Measurements from ENCODE around the gene CERK. TPM values are rescaled to one million over a fixed set of nuclear protein-coding genes. Genes with fewer than 3 reads are reported as not detected.

The CERK gene
- total RNA-seq, 1 experiment from 2014 or later: 24.9 TPM

DNA sequence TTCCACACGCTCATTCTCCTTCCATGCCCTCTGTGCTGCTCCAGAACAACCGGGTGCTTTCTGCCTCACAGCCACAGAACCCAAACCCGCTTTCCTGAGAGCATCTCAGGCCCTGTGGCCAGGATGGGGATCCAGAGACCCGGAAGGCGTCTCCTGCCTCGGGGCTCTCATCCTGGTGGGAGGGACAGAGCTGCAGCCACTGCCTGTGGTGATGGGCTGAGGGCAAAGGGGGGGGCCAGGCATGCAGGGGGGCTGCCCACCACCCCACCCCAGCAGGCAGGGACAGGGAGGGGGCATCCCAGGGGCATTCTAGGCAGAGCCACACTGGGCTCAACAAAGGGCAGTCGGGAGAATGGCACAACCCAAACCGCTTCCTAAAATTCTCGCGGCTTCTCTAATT lies 41.4 kb downstream of the CERK start:
- no peak for DNase-seq
- Histone ChIP-seq H2AFZ (no peak overlapping the region), H3K4me2 (no peak overlapping the region), H3K9me2 (ENCODE audit: insufficient read depth) (no peaks in the 10 kb centered on the region), H3K9me3 (ENCODE audit: insufficient read depth, low read depth) (no peaks in the 10 kb centered on the region), H3K36me3 (ENCODE audit: low read depth) (no peaks in the 10 kb centered on the region), H3F3A (ENCODE audit: insufficient read depth, low read depth) (peaks cover 8% of the 10 kb centered on the region; the same call in 1 of the 2 replicates), H4K20me1 (ENCODE audit: insufficient read depth) (no peaks in the 10 kb centered on the region), H3K27me3 (ENCODE audit: insufficient read depth, low read depth) (no peaks in the 10 kb centered on the region), H3K79me2 (ENCODE audit: low read depth) (no peaks in the 10 kb centered on the region), H3K4me3 (no peak overlapping the region), H3K27ac (no peak overlapping the region), H3K4me1 (replicated peaks; ENCODE audit: insufficient read depth) (no peaks in the 10 kb centered on the region)
- ChIA-PET CTCF (no interaction called here), POLR2A (ENCODE audit: unreplicated experiment) (no interaction called here)
- BruUV-seq (replicated peaks): no TSS peak
- intact Hi-C loops (cut with micrococcal nuclease; ENCODE audit: unreplicated experiment): no loop called here
- TF ChIP-seq CTCF (conservative IDR thresholded peaks at IDR 0.05): no peak
- TF ChIP-seq EZH2 (IDR thresholded peaks at IDR 0.05; ENCODE audit: low read depth): no peak

DNA sequence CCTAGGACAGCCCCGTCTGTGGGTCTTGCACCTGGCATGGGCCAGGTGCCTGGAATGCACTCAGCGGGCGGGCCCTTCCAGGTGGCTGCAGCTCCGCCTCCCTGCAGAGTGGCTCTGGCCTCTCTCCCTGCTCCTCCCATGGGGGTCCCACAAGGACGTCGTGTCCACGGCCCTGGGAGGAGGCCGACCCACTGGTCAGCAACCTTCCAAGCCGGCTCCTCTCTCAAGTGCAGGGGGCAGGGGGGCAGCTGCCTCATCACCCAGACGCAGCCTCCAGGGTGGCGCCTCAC lies 41.9 kb downstream of the CERK start:
- POLR2A ChIA-PET (ENCODE audit: unreplicated experiment): no interaction called here
- H3K36me3 ChIP-seq (ENCODE audit: low read depth): no peaks in the 10 kb centered on the region
- CTCF ChIA-PET: no interaction called here

DNA sequence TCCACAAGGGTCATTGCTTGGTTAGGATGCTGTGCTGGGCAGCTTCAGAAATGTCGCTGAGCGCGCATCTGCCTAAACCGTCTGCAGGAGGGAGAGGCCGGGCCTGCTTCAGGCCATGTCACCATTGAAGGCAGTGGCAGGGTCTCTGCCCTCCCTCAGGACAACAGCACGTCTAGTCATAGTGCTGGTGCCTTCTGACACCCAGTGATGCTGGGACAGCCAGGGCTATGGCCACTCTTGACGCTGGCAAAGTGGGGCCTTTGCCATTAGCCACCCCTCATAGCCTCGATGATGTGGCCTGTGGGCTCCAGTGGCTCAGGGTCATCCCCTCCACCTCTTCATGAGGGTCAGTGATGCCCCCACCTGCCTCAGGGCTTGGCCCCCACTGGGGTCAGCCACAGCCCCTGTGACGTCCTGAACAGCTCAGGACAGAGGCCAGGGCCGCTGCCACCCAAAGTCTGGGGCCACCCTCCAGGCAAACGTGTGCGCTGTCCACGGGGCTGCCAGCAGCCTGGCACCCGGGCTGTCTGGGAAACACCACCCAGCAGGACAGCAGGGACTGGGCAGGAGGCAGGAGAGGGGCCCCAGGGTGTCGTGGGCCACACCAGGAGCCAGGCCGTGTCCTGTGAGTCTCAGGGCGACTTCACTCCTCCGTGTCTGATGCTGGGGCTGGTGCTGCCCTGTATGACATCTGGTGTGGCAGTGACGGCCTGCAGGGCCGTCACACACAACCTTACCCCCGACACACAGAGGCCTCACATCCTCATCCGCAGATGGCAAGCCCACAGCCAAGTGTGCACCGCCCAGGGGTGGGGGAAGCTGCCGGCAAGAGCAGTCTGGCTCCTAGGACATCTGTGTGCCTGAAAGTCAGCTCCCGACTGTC lies 42.5 kb downstream of the CERK start:
- TF ChIP-seq CTCF (conservative IDR thresholded peaks at IDR 0.05): no peak
- no peak for TF ChIP-seq EZH2 (IDR thresholded peaks at IDR 0.05; ENCODE audit: low read depth)

More for the DNA sequence above, 41.9 kb downstream of the CERK start:
- H2AFZ ChIP-seq: no peak overlapping the region
- H4K20me1 ChIP-seq (ENCODE audit: insufficient read depth): no peaks in the 10 kb centered on the region
- no peaks in the 10 kb centered on the region for H3K79me2 ChIP-seq (ENCODE audit: low read depth)
- BruUV-seq (replicated peaks): no TSS peak
- no peak overlapping the region for H3K27ac ChIP-seq
- H3K4me1 ChIP-seq (replicated peaks; ENCODE audit: insufficient read depth): no peaks in the 10 kb centered on the region
- H3K9me3 ChIP-seq (ENCODE audit: insufficient read depth, low read depth): no peaks in the 10 kb centered on the region
- no peaks in the 10 kb centered on the region for H3K9me2 ChIP-seq (ENCODE audit: insufficient read depth)
- H3K4me3 ChIP-seq: no peak overlapping the region
- no peak for DNase-seq
- H3K27me3 ChIP-seq (ENCODE audit: insufficient read depth, low read depth): no peaks in the 10 kb centered on the region
- H3F3A ChIP-seq (ENCODE audit: insufficient read depth, low read depth): peaks cover 8% of the 10 kb centered on the region; the same call in 1 of the 2 replicates
- no peak overlapping the region for H3K4me2 ChIP-seq
- intact Hi-C loops (cut with micrococcal nuclease; ENCODE audit: unreplicated experiment): no loop called here
- no peak for TF ChIP-seq CTCF (conservative IDR thresholded peaks at IDR 0.05)
- TF ChIP-seq EZH2 (IDR thresholded peaks at IDR 0.05; ENCODE audit: low read depth): no peak

More for the DNA sequence above, 42.5 kb downstream of the CERK start:
- H3K4me3 ChIP-seq: no peak overlapping the region
- no peak for DNase-seq
- H3K79me2 ChIP-seq (ENCODE audit: low read depth): no peaks in the 10 kb centered on the region
- POLR2A ChIA-PET (ENCODE audit: unreplicated experiment): no interaction called here
- no peak overlapping the region for H2AFZ ChIP-seq
- no peaks in the 10 kb centered on the region for H3K27me3 ChIP-seq (ENCODE audit: insufficient read depth, low read depth)
- H3K4me1 ChIP-seq (replicated peaks; ENCODE audit: insufficient read depth): no peaks in the 10 kb centered on the region
- intact Hi-C loops (cut with micrococcal nuclease; ENCODE audit: unreplicated experiment): no loop called here
- H3K9me2 ChIP-seq (ENCODE audit: insufficient read depth): no peaks in the 10 kb centered on the region
- no peaks in the 10 kb centered on the region for H3K36me3 ChIP-seq (ENCODE audit: low read depth)
- H3K4me2 ChIP-seq: no peak overlapping the region
- CTCF ChIA-PET: no interaction called here
- no peaks in the 10 kb centered on the region for H4K20me1 ChIP-seq (ENCODE audit: insufficient read depth)
- H3K9me3 ChIP-seq (ENCODE audit: insufficient read depth, low read depth): no peaks in the 10 kb centered on the region
- no TSS peak for BruUV-seq (replicated peaks)
- H3F3A ChIP-seq (ENCODE audit: insufficient read depth, low read depth): peaks cover 12% of the 10 kb centered on the region; the same call in 1 of the 2 replicates
- no peak overlapping the region for H3K27ac ChIP-seq

Data from PC-9 (cell line).